HG02840 (cell line): ENCODE measurements around the gene GJA8.
"Not testable (repeated sequence)": the region's sequence is repeated elsewhere in the genome, so short reads cannot be mapped to it uniquely, and the experiment has no call there.

Source experiments
- ATAC-seq: cut with Tn5 transposase; IDR thresholded peaks from one replicate; pipeline ENCODE4 v1.9.1; 2021; ENCODE audit warnings: mild to moderate bottlenecking, moderate library complexity, moderate number of reproducible peaks; ENCODE audit not compliant: unreplicated experiment, low FRiP score

GJA8 gene

DNA sequence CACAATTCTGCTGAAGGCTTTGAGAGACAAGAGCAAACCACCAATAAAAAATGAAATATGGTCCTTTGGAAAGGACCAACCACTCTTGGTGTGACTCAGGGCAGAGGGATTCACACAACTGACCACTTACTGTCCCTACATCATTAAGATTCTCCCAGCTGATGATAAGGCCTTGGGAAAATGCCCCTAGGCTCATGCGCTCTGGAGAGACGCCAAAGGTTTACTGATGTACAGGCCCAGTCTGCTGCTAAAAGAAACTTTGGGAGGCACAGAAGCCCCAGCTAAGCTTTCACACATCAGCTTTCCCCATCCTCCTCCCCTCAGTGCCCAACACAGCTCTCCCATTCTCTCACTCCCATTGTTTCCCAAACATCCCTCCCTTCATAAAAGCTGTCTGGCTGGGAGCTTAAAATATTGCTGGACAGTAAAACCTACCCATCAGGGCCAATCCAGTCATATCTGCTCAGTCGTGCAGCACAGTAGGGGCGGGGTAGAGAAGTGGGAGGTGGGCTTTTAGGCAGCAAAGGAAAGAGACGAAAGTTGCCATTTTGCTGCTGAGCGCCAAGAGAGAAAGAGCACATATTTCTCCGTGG, at the start of gene GJA8:
Gene GJA8 (plus strand): TSS at position 543 of the 593 bp plus-strand sequence. CDS start 5,161 bp downstream, outside the sequence.
- no peak for ATAC-seq

DNA sequence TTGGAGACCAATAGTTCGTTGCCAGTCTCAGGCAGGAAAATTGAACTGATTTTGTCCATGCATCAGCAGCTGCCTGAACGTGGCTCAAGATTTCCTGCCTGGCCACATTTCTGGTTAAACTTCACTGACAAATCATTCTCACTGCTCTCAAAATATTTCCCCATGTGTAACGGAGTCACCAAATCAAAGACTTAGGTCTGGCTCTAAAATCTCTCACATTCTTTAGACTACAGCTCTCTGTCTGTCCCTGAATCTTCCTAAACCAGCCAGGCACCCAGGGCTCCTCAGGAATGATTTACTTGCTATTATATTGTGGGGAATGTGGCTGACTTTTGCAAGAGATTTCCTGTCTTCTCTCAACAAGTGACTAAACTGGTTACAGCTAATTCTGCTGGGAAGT, 49.2 kb upstream of the GJA8 start:
- ATAC-seq = no peak

DNA sequence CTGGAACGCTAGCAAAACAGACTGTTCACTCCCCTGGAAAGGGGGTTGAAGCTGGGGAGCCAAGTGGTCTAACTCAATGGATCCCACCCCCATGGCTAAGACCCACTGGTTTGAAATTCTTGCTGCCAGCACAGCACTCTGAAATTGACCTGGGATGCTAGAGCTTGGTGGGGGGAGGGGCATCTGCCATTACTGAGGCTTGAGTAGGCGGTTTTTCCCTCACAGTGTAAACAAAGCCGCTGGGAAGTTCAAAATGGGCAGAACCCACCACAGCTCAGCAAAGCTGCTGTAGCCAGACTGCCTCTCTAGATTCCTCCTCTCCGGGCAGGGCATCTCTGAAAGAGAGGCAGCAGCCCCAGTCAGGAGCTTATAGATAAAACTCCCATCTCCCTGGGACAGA, 47.6 kb upstream of the GJA8 start:
- ATAC-seq = not testable (repeated sequence)

DNA sequence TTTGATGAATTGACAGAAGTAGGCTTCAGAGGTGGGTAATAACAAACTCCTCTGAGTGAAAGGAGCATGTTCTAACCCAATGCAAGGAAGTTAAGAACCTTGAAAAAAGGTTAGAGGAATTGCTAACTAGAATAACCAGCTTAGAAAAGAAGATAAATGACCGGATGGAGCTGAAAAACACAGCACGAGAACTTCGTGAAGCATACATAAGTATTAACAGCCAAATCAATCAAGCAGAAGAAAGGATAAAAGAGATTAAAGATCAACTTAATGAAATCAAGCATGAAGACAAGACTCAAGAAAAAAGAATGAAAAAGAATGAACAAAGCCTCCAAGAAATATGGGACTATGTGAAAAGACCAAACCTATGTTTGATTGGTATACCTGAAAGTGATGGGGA, 46.6 kb upstream of the GJA8 start:
- not testable (repeated sequence) for ATAC-seq

DNA sequence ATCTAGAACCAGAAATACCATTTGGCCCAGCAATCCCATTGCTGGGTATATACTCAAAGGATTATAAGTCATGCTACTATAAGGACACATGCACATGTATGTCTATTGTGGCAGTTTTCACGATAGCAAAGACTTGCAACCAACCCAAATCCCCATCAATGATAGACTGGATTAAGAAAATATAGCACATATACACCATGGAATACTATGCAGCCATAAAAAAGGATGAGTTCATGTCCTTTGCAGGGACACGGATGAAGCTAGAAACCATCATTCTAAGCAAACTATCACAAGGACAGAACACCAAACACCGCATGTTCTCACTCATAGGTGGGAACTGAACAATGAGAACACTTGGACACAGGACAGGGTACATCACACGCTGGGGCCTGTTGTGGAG, 35.4 kb upstream of the GJA8 start:
- not testable (repeated sequence) for ATAC-seq

DNA sequence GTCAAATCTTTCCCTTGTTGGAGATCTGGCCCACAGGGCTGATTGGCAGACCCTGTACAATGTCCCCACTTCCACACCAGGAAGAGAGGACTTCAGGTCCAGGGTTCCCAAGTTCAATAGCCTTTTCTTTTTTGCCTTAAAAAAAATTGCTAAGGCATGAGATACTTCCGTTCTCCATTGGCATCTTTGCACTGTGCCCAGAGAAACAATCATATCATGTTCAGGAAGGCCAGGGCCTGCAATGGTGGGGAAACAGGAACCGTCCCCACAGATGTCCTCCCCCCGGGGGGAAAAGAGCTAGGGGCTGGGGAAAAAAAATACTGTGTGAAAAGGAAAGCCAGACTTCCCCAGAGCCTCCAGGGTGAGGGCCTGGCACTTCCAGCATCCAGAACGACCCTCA, 24.6 kb upstream of the GJA8 start:
- ATAC-seq = no peak

DNA sequence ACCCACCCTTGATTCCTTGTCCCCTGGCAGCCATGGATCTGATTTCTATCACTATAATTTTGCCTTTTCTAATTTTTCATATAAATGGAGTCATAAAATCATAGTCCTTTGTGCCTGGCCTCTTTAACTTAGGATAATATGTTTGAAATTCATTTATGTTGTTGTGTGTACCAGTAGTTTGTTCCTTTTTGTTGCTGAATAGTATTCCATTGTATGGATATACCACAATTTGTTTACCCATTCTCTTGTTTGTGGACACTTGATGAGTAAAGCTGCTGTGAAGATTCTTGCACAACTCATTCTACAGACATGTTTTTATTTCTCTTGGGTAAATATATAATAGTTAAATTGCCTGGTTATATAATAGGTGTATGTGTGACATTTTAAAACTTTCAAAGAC, 22.7 kb upstream of the GJA8 start:
- ATAC-seq = no peak

DNA sequence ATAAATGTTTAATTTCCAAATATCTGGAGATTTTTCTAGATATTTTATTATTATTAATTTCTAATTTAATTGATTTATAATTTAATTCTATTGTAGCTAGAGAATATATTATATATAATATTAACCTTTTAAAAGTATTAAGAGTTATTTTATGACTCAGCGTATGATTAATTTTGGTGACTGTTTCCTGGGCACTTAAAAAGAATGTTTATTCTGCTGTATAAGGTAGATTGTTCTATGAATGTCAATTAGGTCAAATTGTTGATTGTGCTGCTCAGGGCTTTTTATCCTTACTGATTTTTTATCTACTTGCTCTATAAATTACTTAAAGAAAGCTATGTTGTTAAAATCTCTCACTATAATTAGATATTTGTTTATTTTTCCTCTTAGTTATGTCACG, 20.1 kb upstream of the GJA8 start:
- ATAC-seq = no peak

DNA sequence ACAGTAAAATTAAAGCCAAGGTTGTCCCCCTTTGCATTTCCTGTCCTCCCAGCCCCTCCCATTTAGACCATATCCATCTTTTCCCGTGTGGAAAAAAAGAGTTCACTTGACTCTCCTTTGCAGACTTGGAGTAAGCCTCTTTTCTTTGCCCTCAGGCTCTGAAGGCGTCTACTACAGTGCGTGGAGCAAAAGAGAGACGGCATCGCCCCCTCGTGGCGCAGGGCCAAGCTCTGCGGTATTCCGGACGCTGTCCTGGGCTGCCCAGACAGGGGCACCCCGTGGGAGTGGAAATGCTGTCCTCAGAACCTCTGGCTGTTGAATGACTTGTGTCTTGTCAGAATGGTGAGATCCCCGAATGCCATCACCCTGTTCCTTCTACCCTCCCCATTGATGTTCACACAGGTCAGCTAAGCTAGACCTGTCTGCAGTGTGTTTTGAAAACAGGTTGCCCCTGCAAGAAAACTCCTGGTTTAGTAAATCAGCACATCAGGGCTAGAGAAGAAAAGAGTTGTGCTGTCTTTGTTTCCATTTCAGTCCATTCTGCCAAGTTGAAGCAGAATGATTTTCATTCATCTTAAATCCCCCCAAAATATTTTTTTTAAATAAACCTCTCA, 12.3 kb upstream of the GJA8 start:
- ATAC-seq = no peak

DNA sequence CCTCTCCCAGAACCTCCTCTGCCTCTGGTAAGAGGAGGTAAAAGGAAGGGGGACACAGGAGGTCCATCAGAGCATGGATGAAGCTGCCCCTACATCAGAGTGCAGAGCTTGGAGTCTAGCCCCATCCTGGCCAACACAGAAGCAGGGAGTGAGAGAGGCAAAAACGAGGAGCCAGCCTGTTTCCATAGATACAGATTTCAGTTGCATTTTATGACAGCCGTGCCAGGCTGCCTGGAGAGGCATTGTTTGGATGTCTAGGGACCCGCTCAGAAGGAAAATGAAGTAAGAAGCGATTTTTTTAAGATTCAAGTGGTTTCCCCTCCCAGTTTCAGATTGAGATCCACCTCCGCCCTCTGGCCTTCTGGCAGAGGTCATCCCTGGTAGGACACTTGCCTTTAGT, 11.5 kb upstream of the GJA8 start:
- ATAC-seq = no peak

DNA sequence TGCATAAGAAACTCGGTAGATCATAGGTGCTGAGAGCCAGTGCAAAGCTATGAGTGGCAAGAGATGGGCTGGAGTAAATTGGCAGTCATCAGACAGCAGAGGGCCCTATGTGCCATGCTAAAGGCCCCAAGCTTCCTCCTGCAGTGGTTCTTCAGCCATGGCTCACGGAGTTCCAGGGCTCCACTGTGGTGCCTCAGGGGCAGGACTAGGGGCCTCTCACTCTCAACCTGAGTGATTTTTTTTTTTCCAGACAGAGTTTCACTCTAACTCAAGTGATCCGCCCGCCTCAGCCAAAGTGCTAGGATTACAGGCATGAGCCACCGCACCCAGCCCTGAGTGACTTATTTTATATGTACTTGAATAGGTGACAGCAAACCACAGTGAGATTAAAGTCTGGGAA, 10.4 kb upstream of the GJA8 start:
- no peak for ATAC-seq

DNA sequence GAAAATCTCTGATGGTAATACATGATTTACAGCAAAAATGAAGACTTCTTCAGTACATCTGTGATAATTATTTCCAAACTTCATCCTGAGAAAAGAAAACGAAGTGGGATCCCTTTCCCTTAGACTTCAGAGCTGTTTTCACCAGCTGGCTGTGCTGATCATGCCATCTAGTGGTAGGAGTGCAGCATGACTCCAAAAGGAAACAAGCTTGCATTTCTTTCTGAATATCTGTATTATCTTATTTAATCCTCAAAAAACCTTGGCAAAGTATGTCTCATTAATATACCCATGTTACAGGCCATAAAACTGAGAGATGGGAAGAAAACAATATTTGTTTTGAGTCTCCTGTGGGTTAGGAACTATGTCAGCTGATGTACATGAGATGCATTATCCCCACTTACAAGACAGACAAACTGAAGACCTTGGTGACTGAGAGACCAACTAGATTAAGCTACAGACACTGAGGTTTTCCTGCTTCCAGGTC, 9.8 kb upstream of the GJA8 start:
- ATAC-seq = no peak

DNA sequence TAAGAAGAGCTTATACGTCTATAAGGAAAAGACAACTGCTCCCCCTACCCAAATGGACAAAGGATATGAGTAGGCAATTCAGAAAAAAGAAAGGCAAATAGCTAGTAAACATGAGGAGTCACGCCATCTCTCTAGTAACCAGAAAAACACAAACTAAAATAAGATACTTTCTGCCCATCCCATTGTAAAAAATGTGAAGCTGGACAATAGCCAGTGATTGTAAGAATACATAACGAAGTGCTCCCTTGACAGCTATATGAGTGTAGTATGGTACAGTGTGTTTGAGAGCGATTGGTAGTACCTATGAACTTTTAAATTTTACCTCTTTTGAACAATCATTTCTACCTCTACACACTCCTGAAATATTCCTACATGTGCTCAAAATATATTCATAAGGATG, 7.5 kb upstream of the GJA8 start:
- no peak for ATAC-seq

DNA sequence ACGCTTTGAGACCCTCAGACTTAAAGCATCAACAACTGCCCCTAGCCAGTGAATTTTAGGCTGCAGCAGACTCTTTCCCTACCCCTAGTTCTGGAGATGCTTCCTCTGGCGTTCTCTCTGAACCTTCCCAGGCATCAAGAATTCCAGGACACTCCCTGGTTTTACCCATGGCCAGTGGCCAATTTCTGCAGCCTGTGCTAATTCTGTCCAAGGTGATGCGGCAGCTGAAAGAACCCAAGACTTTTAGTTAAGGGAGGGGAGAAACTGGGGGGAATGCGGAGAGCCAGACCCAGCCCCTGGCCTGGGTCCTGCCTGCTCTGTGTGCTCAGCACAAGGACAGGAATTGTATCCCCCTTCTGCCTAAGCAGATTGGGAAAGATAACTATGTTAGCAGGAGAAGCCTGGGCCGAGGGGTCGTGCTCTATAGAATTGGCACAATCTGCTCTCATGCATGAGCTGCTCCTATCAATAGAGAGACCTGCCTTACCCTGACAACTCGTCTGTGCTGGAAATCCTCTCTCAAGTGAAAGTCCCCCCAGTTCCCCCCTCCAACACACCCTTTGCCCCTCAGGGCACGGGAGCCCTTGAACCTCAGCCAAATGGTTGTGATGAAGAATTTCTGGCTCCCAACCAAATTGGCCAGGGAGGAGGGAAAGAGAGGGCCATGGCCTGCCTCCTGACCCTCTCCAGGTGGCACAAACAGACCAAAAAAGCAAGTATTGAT, 5.4 kb upstream of the GJA8 start:
- ATAC-seq = no peak

DNA sequence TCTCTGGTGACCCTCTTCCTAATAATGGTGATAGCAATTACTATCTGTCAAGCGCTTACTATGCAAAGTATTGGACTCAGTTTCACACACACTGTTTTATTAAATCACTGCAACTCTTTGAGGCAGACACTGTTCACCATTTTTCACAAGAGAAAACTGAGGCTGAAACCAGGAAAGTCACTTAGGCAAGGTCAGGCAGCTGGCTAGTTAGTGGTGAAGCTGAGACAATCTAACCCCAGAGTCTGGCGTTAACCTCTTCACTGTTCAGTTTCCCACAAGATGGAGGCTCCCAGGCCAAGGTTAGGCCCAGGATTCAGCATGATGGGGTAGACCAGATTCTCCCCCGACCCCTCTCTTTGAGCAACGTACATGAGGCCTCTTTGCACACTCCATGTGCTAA, 4.8 kb upstream of the GJA8 start:
- no peak for ATAC-seq

DNA sequence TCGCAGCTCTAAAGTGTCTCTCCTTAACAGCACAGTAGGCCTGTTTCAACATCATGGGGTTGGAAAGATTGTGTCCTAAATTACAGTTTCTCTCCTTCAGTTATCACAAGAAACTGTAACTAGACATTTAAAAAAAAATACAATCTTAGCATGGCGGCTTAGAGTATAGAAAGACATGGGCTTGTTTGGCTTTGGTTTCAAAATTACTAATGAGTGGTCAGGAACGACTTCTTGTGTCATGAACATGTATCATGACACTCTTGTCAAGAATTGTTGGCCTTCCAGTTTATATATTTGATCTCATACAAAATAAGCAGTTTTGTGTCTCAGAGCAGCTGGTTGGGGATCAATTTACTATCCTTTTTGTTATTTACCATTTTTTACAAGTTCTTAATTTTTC, 2.1 kb downstream of the GJA8 start:
- no peak for ATAC-seq

DNA sequence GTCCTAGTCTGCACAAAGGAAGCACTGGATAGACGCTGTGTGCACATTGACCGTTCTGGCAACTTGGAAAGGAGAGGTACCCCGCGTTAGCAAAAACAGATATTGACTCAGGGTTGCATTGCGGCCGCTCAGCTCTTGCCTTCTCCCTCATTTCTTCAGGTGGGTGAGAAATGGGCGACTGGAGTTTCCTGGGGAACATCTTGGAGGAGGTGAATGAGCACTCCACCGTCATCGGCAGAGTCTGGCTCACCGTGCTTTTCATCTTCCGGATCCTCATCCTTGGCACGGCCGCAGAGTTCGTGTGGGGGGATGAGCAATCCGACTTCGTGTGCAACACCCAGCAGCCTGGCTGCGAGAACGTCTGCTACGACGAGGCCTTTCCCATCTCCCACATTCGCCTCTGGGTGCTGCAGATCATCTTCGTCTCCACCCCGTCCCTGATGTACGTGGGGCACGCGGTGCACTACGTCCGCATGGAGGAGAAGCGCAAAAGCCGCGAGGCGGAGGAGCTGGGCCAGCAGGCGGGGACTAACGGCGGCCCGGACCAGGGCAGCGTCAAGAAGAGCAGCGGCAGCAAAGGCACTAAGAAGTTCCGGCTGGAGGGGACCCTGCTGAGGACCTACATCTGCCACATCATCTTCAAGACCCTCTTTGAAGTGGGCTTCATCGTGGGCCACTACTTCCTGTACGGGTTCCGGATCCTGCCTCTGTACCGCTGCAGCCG, 5.4 kb downstream of the GJA8 start:
- ATAC-seq = no peak

DNA sequence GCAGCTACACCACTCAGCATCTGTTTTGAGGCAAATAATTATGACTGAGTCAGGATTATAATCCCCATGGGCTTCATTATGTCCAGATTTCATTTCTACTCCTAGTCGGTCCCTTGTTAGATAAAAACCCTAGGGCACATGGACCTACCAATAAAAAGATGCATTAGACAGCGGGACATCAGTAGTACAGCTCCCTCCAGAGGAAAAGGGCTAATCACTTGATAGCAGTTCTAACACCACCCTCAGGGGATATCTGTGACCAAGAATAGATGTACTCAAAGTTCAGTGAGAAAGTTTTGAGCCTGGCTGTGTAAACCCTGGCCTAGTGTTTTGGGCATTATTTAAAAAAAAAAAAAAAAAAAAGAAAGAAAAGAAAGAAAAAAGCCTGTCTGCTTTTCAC, 10.0 kb downstream of the GJA8 start:
- no peak for ATAC-seq

DNA sequence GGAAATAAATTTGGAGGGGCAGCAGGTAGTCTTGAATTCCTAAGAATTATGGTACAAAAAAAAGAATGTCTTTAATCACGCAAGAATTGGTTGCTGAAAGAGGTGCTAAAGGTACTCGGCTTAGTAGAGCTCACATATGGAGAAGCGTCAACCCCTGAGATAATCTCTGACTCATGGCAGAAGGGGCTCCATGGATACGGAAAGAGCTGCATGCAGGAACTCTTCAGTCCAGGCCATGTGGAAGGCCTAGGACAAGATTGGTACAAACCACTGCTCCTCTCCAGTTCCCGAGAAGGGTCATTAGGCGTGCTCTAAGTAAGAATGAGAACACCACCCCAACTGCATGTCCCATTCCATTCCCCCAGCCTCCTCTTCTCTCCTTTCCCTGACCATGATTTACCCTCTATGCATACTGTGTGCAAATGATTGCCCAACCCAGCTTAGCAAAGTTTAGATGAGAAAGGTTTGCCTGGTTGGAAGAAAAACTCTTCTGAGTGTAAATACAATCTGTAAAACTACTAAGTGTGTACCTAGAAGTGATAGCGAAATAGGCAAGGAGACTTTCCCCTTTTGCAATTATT, 10.9 kb downstream of the GJA8 start:
- ATAC-seq = no peak

DNA sequence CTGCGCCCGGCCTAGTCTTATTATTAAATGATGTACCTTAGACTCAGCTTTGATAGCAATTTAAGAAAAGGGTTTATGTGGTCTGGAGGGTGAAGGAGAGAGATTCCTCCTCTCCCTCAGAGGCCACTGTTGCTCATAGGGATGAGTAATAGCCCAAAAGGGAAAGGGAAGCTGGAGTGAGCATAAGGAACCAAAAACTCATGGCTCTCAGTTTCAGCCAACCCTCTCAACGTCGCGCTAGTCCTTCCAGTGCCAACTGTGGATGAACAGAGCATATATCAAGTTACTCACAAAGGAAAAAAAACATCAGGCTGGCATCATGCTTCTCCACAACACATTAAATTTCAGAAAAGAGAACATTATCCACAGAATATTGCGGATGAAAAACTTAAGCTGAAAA, 17.3 kb downstream of the GJA8 start:
- no peak for ATAC-seq

DNA sequence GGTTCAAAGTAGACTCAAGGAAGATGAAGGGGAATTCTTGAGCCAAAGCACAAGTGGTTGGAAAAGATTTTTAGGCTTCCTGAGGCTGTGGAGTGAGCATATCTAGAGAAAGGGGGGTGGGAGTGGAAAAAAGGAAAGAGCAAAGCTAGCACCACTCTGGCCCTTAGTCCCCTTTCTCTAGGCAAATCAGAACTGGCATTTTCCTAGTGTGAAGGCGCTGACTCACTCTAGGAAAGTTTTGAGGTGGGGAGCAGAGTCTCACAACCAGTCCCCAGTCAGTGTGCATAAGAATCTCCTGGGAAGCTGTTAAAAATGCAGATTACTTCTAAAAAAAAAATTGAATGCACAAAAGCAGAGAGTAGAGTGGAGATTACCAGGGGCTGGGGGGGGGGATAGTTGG, 22.2 kb downstream of the GJA8 start:
- ATAC-seq = no peak
